HG03175 (cell line): ENCODE data around the gene LHX4.

ENCODE experiments used
- ATAC-seq: cut with Tn5 transposase; IDR thresholded peaks from one replicate; pipeline ENCODE4 v1.9.1; 2021; ENCODE audit warnings: mild to moderate bottlenecking, moderate library complexity; ENCODE audit not compliant: unreplicated experiment

Gene LHX4

DNA sequence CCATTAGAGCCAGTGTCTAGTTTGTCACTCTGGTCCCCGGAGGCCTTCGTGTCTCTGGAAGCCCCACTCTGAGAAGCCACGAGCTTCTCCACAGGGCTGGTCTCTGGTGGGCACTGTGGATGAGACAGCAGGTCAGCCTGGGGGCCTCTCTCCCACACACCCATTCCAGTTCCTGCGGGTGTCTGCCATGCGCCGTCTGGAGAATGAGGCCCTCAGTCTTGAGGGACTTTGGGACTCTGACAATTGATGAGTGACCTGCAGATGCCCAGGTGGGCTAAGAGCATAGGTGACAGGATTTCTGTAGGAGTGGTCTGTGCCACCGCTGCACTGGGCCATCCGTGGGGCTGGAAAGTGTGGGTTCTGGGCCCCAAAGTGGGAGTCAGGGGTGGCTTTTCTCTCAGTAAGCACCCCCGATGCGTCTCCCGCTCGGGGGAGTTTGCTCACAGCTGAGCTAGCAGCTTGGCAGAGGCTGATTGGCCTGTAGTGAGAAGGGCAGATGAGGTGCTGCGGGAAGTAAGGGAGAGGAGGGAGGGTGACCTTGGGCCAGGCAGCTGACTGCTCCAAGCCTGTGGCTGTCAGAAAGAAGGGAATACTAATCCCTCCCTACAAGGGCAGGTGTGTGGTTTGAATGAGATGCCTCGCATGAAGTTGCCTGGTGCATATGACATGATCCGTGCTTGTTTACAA lies 26.4 kb downstream of the LHX4 start:
- no peak for ATAC-seq

DNA sequence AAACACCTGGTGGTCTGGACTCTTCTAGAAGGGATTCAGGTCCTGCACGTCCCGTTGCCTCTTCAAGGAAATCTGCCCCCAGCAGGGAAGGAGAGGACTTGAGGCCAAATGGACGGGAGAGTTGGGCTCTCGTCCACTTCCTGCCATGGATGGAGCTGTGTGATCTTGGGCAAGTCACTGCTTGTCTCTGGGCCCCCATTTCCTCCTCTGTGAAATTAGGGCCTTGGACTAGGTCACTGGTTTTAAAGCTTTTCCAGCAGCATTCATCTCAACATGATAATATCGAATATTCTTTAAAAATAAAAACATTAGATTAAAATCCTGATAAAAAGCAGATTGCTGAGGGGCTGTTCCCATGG lies 26.9 kb downstream of the LHX4 start:
- no peak for ATAC-seq

DNA sequence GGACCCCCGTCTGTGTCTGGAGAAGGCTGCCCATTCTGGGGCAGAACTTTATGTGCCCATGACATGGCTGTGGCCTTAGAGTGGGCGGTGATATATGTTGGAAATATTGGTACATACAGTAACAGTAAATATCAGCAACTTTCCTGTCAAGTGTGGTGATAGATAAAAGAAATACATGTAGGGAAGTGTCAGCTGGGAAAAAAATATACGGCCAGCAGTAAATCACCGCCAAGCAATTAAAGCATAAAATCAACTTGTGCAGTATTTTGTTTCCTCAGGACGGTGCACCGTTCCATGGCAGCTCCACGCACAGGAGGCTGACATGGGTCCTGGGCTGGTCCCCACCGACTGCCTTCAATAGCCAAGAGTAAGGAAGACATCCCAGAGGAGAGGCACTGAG lies 27.4 kb downstream of the LHX4 start:
- no peak for ATAC-seq

DNA sequence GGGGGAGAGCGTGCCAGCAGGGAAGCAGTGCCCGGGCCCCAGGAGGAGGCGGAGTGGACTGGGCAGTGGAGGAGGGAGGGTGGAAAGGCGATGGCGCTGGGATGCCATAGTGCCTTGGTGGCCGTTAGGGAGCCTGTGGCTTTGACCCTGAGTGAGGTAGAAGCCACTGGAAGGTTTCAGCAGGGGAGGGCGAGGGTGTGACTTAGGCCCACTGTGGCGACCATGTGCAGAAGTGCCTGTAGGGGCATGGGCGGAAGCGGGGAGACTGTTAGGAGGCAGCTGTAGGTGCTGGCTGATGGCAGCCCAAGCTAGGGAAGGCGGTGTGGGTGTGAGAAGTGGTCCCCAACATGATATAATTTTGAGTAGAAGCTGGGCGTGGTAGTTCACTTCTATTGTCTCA lies 28.2 kb downstream of the LHX4 start:
- ATAC-seq: no peak

DNA sequence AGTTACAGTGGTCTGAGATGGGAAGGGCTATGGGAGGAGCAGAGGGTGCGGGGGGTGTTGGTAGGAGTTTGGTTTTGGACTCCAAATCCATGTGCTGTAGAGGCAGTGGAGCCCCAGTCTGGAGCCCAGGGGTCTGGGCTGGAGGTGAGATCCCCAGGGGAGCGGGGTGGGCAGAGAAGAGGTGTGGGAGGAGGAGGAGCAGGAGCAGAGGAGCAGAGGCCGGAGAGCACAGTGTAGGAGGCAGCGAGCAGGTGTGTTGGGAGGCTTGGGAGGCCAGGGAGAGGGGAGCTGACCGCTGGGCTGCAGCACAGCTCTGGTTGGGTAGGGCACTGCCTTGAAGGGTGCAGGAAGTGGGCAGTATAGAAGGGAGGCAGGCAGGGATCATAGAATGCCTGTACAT lies 28.9 kb downstream of the LHX4 start:
- ATAC-seq: no peak

DNA sequence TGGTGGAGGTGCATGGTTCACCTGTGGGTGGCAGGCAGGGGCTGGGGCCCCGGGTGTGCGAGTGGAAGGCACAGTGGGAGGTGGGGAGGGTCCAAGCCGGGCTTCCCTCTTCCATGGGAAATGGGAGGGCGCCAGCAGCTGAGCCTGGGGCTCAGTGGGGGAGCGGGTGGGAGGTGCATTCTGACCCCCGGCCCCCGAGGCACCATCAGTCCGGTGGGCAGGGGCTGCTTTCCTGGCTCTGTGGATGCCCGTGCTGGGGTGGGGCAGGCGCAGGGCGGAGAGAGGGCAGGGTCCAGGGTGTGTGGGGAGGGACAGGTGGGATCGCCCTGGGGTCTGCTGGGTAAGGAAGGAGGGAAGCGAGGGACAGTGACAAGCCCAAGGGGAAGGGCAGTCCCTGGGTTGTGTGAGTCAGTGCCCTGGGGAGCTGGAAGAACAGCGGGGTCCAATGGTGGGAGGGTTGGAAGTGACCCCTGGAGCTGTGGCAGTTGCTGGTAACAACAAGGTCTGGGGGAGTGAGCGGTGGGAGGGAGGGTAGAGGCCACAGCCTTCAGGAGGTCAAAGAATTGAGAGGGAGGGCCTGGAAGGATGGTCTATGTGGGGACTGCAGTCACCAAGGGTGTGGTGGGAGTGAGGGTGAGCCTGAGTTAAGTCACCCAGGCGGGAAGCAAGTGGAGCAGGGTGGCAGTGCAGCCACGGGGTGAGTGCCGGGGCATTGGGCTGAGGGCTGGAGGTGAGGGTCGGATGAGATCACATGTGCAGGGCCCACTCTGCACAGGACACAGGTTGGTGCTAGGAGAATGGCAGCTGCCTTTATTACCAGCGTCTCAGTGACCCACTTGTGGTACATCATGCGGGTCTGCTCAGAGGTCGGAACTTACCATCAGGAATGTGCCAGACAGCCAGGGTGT lies 29.6 kb downstream of the LHX4 start:
- ATAC-seq: no peak

DNA sequence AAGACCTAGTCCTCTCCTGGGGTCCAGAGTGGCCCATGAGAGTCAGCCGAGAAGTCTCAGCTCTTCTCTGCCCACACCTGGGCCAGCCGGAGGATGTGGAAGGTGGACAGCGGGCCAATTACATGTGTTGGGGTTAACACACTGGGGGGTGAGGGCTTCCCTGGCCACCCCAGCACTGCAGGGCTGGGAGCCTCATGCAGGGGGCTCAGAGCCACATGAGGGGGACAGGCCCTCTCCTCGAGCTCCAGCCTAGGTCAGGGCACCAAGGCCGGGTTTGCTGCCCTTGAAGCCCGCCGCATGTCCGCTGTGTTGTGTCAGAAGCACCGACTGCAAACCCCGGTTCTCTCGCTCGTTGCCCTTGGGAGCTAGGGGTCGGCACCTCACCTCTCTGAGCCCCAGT lies 30.5 kb downstream of the LHX4 start:
- no peak for ATAC-seq

DNA sequence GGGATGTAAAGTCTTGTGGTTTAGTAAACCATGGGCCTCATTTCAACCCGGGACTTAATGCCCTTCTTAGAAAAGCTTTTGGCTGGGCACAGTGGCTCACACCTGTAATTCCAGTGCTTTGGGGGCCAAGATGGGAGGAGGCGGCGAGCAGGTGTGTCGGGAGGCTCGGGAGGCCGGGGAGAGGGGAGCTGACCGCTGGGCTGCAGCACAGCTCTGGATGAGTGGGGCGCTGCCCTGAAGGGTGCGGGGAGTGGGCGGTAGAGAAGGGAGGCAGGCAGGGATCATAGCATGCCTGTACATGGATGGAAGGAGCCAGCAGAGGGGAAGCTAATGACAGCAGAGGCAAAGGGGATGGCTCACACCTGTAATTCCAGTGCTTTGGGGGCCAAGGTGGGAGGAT lies 31.0 kb downstream of the LHX4 start:
- no peak for ATAC-seq

DNA sequence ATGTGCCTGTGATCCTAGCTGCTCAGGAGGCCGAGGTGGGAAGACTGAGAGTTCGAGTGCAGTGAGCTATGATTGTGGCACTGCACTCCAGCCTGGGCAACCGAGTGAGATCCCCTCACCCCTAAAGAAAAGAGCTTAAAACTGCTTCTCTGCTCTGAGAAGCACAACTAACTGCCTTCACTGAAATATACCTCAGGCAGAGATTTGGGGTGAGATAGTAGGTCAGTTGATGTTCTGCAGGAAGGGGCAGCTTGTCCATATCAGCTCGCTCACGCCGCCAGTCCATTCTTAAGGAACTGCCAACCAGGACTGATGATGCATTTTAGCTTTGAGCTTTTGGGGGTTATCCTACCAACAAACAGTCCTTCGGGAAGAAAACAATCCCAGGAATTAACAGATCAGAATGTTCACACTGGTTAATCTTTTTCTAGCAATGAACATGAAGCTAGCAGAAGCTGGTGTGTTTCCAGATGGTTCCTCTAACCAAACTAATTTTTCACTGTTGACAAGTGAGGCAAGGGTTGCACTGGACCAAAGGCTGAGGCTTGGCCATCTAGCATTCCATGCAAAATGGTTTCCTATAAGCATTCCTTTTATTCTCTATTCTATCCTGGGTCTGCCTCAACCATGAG lies 31.6 kb downstream of the LHX4 start:
- ATAC-seq: no peak

DNA sequence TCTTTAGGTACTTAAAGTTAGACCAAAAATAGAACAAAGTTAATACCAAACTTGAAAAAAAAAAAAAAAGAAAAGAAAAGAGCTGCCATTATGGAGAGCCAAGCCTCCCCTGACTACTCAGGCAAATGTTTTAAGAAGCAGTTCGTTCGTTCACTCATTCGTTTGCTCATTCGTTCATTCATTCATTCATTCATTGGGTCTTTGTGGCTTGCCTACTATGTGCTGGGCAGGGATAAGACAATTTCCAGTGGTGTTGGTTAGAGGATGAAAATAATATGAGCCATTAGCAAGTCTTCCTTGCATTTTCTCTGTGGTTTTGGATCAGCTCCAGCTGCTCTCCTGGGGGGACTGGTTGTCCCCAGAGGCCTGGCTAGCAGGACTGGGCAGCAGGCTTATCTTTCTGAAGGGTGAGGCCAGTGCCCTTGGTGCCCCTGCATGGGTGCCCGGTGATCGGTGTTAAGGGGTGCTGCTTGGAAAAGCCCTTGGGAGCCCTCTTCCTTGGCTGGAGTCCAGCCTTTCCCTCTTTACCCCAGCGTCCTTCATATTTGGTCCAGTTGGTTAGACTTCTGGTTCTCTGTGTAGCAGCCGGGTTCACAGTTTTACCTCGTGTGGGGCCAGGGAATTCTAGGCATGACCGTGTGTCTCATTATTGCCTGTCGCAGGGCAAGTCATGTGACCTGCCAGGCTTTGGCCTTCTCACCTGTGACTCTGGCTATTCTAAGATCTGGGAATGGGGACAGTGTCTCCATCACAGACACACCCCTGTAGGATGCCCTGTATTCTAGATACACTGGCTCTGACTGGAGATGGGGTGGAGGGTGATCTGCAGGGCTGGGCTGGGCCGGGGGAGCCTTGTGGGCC lies 32.8 kb downstream of the LHX4 start:
- ATAC-seq: no peak

DNA sequence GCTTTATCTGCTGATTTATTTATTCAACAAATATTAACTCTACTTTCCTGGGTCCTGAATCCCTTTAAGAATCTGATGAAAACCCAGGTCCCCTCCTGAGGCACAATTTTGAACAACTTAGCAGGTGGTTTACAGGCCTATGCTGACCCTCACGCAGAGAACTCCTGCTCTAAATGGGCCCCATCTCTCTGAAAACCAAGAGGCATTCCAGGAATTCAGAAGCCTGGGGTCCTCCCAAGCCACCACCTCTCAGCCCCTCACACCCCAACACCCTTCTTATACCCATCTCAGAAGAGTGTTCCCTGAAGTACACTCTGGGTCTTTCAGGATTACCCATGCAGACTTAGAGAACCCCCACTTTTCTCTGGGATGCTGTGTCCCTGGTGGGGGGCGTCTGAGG lies 34.5 kb downstream of the LHX4 start:
- ATAC-seq: no peak

DNA sequence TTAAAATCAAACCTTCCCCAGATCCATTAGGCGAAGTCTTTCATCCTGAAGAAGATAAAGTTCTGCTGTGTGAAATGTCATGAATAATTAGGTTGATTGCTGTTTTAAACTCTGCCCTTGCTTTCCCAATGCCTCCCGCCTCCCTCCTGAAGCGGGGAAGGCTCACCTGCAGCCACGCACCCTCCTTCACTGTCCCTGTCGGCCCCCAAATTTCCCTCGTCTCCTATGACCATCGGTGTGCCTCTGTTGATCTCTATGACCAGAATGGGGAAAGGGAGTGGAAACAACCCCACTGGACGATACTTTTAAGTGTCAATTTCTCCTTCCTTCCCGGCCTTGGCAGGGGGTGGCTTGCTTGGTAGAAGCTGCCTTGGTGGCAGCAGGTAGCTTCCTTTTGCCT lies 35.1 kb downstream of the LHX4 start:
- ATAC-seq: no peak

DNA sequence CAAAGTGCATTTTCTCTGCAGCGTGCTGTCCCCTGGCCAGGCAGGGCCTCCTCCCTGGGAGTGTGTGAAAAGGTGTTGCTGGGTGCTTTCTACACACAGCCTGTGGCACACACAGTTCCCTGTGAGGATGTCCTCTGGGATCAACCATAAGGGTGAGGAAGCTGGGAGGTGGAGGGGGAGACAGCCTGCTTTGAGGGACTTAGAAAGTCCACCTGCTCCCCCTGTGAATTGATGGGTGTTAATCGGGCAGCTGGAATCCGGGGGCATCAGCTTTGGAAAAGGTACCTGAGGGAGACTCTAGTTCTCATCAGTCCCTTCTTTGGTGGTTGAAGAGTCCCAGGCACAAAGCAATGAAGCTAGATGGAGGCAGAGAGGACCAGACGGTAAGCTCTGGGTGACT lies 35.8 kb downstream of the LHX4 start:
- no peak for ATAC-seq

DNA sequence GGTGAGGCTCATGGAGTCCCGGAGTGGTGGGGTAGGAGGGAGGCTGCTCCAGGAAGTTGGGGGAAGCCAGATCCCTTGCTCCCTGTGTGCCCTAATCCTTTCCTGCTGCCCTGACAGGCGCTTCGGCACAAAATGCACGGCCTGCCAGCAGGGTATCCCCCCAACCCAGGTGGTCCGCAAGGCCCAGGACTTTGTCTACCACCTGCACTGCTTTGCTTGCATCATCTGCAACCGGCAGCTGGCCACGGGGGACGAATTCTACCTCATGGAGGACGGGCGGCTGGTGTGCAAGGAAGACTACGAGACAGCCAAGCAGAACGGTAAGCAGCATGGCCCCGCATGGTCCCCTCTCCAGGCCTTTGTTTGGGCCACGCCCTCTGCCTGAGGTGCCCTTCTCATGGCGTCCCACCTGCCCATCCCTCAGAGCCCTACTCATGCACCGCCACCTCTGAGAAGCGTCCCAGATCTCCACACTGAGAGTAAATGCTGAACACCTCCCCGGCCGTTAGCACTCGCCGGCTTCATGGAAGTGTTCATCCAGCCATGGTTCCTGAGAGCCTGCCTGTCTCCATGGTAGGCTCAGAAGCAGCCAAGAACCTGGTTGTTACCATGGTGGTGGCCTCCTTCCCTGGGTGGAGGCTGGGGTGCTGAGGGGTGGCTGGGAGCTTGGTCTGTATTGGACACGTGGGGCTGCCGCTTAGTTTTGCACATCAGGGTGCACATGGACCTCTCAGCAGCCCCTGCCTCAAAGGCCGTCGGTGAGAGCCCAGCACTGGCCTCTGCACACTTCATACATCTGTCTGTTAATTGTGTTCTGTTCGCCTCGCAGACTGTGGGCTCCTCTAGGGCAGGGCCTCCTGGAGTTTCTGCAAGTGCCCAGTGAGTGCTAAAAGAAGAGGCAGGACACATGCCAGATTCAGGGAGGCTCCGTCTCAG lies 36.5 kb downstream of the LHX4 start:
- ATAC-seq: no peak

DNA sequence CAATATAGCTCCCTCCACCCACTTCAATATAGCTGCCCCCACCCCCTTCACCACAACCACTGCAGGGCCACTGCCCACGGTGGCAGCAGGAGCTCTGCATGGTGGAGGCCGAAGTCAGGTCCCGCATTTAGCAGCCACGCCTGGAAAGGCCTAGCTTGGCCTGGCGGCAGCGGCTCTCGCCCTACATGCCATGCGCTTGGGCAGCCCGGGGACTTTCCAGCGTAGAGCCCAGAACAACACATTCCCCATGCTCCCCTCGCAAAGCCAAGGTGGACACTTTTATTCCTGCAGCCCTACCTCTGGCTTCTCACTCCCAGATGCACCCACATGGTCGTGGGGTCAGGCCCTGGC lies 37.1 kb downstream of the LHX4 start:
- ATAC-seq: no peak

DNA sequence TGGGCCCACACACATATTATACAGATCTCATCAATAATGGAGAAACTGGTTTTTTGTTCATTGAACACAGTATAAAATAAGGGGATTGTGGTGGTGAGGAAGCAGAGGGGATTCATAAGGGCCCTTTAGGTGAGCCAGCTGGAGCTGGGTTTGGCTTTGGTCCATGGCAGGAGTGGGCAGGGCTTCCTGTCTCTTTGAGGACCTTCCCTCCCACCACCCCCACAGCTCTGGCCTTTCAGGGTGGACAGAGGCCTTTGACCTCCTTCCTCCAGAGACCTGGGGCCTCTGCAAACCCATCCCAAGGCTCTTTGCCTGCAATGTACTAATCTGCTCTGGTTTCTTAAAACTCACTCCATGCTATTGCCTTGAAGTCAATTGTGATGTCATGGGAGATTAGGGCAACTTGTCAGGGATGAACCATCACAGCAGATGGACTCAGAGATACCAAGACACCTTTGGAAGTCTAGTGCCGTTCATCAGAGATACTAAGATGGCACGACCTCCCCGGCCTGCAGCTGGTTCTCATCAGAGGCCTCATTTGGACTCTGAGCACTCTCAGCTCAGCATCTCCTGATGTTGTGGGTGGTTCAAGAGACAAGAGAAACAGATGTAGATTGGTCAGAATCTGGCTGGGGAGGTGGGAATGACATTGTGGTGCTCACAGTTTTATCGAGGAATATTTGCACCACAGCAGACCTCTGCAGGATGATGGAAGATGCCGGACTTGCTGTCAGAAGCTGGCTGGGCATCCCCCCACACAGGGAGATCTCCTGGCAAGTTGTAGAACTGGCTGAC lies 37.9 kb downstream of the LHX4 start:
- ATAC-seq: no peak

DNA sequence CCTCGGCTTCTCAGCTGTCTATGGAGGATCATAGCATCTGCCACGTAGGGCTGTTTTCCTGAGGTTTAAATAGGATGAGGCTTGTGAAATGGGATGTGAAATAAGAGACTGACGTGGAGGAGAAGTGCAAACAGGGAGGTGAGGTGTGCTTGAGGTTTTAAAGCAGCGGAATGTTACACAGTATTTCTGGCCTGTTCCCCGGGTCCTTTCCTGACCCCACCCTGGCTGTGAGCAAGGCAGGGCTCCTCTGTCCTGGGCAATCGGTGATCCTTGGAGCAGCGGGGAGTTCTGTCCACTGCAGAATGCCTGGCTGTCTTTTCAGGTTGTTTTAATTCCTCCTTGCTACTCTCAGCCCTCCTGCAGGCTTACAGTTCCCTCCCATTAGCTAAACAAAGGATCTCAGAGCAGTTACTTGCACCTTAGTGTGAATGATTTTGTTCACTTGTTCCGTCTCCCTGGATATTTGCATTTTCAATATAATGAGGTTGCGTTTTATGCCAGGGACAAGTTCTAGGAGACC lies 38.6 kb downstream of the LHX4 start:
- ATAC-seq: no peak

DNA sequence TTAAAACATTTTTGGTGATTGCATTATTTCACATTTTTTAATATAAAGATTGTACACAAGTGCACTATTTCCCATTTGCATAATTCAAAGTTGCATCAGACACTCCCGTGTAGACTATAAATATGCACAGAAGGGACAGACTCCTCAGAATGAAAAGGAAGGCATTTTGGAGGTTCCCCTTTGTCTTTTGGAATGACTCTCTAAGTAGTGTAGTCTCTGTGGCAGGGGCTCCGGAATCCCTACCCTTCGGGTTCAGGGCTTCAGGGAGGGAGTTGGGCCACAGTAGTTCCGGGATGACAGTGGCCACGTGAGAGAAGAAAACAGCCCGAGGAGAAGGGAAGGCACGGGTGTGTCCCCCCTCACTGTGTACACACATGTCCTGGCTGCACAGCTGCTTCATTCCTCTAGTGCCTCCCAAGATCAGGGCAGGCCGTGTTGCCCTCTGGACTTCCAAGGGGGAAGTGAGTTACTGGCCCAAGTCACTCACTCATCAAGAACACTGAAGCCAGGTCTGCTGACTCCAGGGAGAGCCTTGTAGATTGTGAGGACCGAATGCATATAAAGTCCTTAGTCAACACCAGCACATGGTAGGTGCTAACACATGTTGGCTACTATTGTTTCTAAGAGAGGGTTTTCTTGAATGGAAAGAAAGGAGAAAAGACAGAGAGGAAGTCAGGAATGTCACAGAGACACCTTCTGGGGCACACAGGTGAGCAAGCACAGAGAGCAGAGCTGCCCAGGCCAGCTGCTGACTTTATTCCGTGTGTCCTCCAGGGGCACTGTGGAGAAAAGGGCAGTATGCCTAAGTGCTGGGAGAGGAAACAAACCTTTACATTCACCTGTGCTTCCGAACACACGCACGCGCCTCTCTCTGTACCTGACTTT lies 39.8 kb downstream of the LHX4 start:
- no peak for ATAC-seq
